Esophagus (tissue), 2 donors: ENCODE data around the gene PRKCB. TPM values are rescaled to one million over a fixed set of nuclear protein-coding genes. Genes with fewer than 3 reads are reported as not detected.

Experiments used
- H3K27ac ChIP-seq, 2 donors: one replicate each; pipeline ENCODE4 v1.5.1; 2013; ENCODE audit warnings: low read depth in 2 of 2, mild to moderate bottlenecking in 2 of 2, inconsistent platforms in 1 of 2, low read length in 1 of 2, moderate library complexity in 1 of 2
- H3K27me3 ChIP-seq, 2 donors: one replicate each; pipeline ENCODE4 v1.6.1; 2013; ENCODE audit warnings: low read length in 2 of 2, control low read depth in 1 of 2, mild to moderate bottlenecking in 1 of 2; ENCODE audit not compliant: insufficient read depth in 2 of 2, control insufficient read depth in 1 of 2
- H3K36me3 ChIP-seq, 2 donors: one replicate each; pipeline ENCODE4 v1.6.1; 2013; ENCODE audit warnings: low read length in 1 of 2; ENCODE audit not compliant: control insufficient read depth in 2 of 2, insufficient read depth in 2 of 2
- H3K4me1 ChIP-seq, 2 donors: one replicate each; pipeline ENCODE4 v1.6.1; 2013; ENCODE audit warnings: low read length in 1 of 2; ENCODE audit not compliant: control insufficient read depth in 2 of 2, insufficient read depth in 2 of 2
- H3K4me3 ChIP-seq, 2 donors: one replicate each; pipeline ENCODE4 v1.5.1; 2013; ENCODE audit warnings: low read length in 2 of 2, mild to moderate bottlenecking in 2 of 2, low read depth in 1 of 2, moderate library complexity in 1 of 2
- H3K9me3 ChIP-seq, 2 donors: one replicate each; pipeline ENCODE4 v1.6.1; 2013; ENCODE audit warnings: mild to moderate bottlenecking in 2 of 2, low read depth in 1 of 2, low read length in 1 of 2, moderate library complexity in 1 of 2; ENCODE audit not compliant: control insufficient read depth in 2 of 2, insufficient read depth in 1 of 2
- WGBS, 2 donors: extraction: QIAGEN DNeasy Blood & Tissue Kit; methylation state at CpG; one replicate each; pipeline ENCODE4 v1.1.7; 2013; 5-methylcytosine and 5-hydroxymethylcytosine counted together
- polyA plus RNA-seq, 2 donors: library from polyadenylated mRNA; stranded (reverse); fragments of 200-250 nt; gene quantifications; one replicate each; pipeline ENCODE4 v1.2.3, GENCODE V29; 2013
- donor health status: healthy with polysubstance abuse.
- donor health status: Bipolar disorder and iron deficiency.

The PRKCB gene
- polyA plus RNA-seq, 2 donors: 0.39 to 0.45 TPM

DNA sequence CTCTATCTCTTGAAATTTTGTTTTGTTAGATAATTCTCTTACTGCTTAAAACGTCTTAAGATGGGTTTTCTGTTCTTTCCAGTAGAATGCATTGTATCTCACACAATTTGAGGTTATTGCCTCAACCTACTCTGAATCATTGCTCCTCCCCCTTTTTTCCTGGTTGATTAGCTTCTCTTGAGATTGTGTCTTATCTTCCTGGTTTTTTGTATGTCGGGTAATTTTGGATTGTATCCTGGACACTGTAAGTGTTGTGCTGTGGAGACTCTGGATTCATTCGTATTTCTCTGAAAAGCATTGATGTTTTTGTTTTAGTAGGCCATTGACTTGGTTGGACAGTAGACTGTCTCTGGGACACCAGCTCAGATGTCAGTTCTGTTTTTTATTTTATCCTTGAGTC, 26.1 kb downstream of the PRKCB start:
- Histone ChIP-seq H3K27me3 (no peaks in the 10 kb centered on the region), H3K36me3 (no peaks in the 10 kb centered on the region), H3K4me3 (no peak overlapping the region), H3K27ac (no peak overlapping the region), H3K9me3 (no peaks in the 10 kb centered on the region), H3K4me1 (peaks cover 0 to 2% of the 10 kb centered on the region in 2 donors)
- 75 to 77% methylated on average over 3 of the region's 3 CpGs for WGBS, 2 donors

DNA sequence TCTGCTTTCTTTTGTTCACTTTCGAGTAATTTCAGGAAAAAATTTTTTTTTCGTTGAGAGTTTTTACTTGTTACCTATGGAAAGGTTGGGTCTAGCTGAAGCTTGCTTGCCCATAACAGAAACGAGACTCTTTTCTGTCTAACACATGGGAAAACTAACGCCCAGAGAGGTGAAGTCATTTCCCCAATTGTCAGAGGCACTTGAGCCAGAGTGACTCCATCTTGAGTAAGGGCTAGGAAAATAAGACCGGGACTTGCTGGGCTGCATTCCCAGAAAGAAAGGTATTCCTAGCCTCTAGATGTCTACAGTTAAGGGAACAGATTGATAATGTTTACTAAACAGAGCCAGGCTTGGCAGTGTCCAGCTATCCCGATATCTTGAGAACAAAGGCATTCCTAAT, 26.8 kb downstream of the PRKCB start:
- H3K27me3 ChIP-seq: no peaks in the 10 kb centered on the region
- 68 to 70% methylated on average over 6 of the region's 6 CpGs for WGBS, 2 donors
- H3K9me3 ChIP-seq: no peaks in the 10 kb centered on the region
- H3K4me3 ChIP-seq: no peak overlapping the region
- H3K36me3 ChIP-seq: no peaks in the 10 kb centered on the region
- peaks cover 0 to 2% of the 10 kb centered on the region in 2 donors for H3K4me1 ChIP-seq
- H3K27ac ChIP-seq: no peak overlapping the region

DNA sequence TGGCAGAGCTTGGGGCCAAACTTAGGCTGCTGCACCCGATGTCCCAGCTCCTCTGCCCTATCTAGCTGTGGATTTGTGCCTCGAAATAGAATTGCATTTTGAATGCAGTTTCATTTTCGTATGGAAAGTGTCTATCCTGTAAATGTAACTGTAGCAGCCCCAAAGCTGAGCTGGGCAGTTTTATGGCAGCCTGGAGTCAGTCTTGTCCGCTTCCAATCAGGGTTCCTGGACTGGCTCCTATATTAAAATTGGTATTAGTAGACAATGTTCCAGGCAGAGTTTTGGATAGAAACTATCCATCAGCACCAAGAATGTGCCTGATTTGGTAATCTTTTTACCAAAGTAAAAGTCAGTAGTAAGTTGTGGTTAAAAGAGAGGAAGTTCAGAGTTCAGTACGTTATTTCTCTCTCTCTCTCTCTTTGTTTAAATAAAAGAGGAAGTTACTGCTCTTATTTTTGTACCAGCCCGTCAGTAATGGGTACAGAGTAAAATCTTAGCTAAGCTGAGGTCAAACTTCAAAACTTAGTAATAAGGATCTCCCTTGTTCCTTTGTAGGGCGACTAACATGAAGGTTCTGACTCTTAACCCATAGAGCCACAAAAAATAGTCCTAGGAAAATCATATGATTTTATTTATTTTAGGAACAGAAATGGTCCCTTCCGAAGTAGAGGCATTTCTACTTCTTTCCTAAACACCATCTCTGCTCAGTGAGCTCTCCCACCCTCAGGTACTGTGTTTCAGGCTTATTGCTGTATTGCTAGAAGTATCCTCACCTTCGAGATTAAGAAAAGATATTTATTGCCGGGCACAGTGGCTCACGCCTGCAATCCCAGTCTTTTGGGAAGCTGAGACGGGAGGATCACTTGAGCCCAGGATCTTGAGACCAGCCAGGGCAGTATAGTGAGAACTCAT, 28.0 kb downstream of the PRKCB start:
- no peaks in the 10 kb centered on the region for H3K9me3 ChIP-seq
- H3K27ac ChIP-seq: no peak overlapping the region
- H3K27me3 ChIP-seq: no peaks in the 10 kb centered on the region
- no peak overlapping the region for H3K4me3 ChIP-seq
- no peaks in the 10 kb centered on the region for H3K36me3 ChIP-seq
- H3K4me1 ChIP-seq: peaks cover 0 to 2% of the 10 kb centered on the region in 2 donors
- 45 to 51% methylated on average over 12 of the region's 12 CpGs for WGBS, 2 donors

DNA sequence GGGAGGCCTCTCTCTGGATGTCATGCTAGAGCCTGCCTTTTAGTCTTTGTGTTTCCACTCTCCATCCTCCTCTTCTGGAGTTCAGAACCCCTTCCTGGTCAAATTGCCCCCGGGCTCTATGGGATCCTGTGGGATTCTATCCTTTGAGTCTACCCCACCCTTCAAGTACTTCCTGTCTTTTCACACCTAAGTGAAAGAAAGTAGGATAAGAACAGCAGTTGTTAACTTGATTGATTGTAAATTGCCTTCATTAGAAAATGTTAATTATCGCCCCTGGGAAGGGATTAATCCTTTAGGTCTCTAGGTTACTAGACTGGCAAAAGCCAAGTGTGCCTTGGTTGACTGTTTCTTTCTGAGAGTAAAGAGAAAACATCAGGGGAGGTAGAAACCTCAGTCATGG, 30.1 kb downstream of the PRKCB start:
- peaks cover 0 to 2% of the 10 kb centered on the region in 2 donors for H3K4me1 ChIP-seq
- no peaks in the 10 kb centered on the region for H3K36me3 ChIP-seq
- H3K27ac ChIP-seq: no peak overlapping the region
- H3K27me3 ChIP-seq: no peaks in the 10 kb centered on the region
- WGBS, 2 donors: 24 to 40% methylated on average over 2 of the region's 2 CpGs
- no peaks in the 10 kb centered on the region for H3K9me3 ChIP-seq
- no peak overlapping the region for H3K4me3 ChIP-seq

DNA sequence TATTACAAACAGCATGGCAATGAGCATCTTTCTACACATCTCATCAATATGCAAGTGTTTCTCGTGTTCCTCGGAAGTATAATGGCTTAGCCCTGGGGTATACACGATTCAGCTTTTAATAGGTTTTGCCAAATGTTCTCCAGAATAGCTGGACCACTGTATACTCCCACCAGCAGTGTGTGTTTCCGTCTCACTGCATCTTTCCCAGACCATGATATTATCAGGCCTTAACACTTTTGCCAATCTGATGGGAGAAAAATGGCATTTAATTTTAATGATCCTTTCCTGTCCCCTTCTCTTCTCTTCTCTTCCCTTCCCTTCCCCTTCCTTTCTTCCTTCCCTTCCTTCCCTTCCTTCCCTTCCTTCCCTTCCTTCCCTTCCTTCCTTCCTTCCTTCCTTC, 30.8 kb downstream of the PRKCB start:
- Histone ChIP-seq H3K36me3 (no peaks in the 10 kb centered on the region), H3K9me3 (no peaks in the 10 kb centered on the region), H3K27ac (no peak overlapping the region), H3K4me1 (peaks cover 0 to 2% of the 10 kb centered on the region in 2 donors), H3K27me3 (no peaks in the 10 kb centered on the region), H3K4me3 (no peak overlapping the region)
- 77% methylated on average over 4 of the region's 4 CpGs for WGBS, 2 donors

DNA sequence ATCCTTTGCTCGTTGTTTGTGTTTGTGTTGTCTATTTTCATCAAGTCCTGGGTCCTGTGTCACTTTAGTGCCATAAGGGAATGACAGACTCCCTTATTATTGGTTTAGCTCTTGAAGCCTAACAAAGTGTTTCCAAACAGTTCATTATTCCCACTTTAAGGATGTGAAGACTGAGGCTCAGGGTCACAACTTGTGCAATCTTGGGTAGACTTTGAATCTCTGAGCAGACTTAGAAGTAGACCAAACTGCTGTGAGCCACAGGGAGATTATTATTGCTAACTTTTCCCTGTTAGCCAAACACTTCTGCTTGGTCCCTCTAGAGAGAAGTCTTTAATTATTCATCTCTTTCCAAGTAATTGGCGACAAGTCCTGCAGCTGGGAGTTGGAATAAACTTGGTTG, 31.8 kb downstream of the PRKCB start:
- Histone ChIP-seq H3K27me3 (no peaks in the 10 kb centered on the region), H3K36me3 (no peaks in the 10 kb centered on the region), H3K4me3 (no peak overlapping the region), H3K4me1 (peaks cover 0 to 2% of the 10 kb centered on the region in 2 donors), H3K9me3 (no peaks in the 10 kb centered on the region), H3K27ac (no peak overlapping the region)
- 70 to 76% methylated on average over 2 of the region's 2 CpGs for WGBS, 2 donors

DNA sequence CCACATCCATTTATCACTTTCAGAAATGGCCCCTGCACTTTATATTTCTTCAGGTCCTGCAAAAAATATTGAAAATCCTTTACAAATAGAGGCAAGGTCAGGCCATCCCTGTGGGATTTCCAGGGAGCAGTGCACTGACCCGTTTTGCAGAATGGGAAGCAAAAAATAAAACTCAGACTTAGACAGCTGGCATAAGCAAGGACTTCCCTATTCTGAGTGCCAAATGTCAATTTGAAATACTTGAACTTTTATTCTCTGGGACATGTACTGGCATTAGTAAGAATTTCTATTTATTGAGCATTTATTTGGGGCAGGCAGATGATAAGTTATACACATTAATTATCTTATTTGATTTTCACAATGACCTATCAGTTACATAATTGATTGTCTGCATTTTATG, 32.4 kb downstream of the PRKCB start:
- 26 to 33% methylated on average over 1 of the region's 1 CpG for WGBS, 2 donors
- no peak overlapping the region for H3K4me3 ChIP-seq
- H3K36me3 ChIP-seq: no peaks in the 10 kb centered on the region
- no peaks in the 10 kb centered on the region for H3K27me3 ChIP-seq
- no peak overlapping the region for H3K27ac ChIP-seq
- peaks cover 0 to 2% of the 10 kb centered on the region in 2 donors for H3K4me1 ChIP-seq
- no peaks in the 10 kb centered on the region for H3K9me3 ChIP-seq

DNA sequence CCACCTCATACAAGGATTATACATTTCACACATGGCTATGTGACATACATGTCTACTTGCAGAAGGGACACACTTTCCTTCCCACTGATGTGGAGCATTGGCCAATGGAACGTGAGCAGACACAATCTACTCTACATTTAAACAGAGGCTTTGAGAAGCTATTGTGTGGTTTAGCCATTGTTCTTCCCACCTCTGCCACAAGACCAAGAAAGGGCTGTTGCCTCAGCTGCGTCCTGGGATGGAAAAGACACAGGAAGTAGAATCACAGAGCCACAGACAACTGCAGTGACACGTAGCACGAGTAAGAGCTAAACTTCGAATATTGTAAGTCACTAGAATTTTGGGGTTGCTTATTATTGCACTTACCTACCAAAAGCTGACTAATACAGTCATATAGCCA, 33.3 kb downstream of the PRKCB start:
- Histone ChIP-seq H3K9me3 (no peaks in the 10 kb centered on the region), H3K4me3 (no peak overlapping the region), H3K36me3 (no peaks in the 10 kb centered on the region), H3K27me3 (no peaks in the 10 kb centered on the region), H3K27ac (no peak overlapping the region), H3K4me1 (no peaks in the 10 kb centered on the region)
- WGBS, 2 donors: 50% methylated on average over 5 of the region's 5 CpGs

DNA sequence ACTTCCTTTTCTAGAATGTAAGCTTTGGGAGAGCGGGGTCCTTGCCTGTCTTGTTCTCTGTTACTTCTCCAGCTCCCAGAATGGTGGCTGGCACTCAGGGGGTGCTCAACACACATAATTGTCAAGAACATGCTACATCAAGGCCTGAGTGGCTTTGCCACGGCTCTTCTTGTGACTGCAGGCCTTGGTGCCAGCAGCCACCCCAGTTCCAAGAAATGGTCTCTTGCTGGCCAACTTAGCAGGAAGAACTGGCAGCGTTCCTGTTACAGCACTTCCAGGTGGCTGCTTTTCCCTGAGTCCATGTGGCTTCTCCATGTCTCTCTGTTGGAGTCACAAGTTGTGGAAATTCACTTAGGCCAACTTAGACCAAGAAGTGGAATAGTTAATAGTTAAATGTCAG, 36.1 kb downstream of the PRKCB start:
- Histone ChIP-seq H3K36me3 (no peaks in the 10 kb centered on the region), H3K9me3 (no peaks in the 10 kb centered on the region), H3K4me1 (no peaks in the 10 kb centered on the region), H3K27ac (no peak overlapping the region), H3K4me3 (no peak overlapping the region), H3K27me3 (no peaks in the 10 kb centered on the region)
- 51 to 65% methylated on average over 3 of the region's 3 CpGs for WGBS, 2 donors
